Measurements from ENCODE around the gene NKAIN2.
"Not testable (repeated sequence)": the region's sequence is repeated elsewhere in the genome, so short reads cannot be mapped to it uniquely, and the experiment has no call there.

The NKAIN2 gene

GRCh38 chr6:124400261-124400999, 596.8 kb downstream of the NKAIN2 start:
- in situ Hi-C loops (cut with MboI; ENCODE audit: low sequenced_read_pairs): no loop called here

- in situ Hi-C loops (cut with MboI; ENCODE audit: low sequenced_read_pairs): not testable (repeated sequence)
Observed at GRCh38 chr6:124410425-124410824, 606.8 kb downstream of the NKAIN2 start.

- in situ Hi-C loops (cut with MboI; ENCODE audit: low sequenced_read_pairs): not testable (repeated sequence)
Observed at GRCh38 chr6:124412657-124413056, 609.0 kb downstream of the NKAIN2 start.

- in situ Hi-C loops (cut with MboI; ENCODE audit: low sequenced_read_pairs): no loop called here
Observed at GRCh38 chr6:124420116-124420840, 616.6 kb downstream of the NKAIN2 start.

GRCh38 chr6:124423621-124424020, 620.0 kb downstream of the NKAIN2 start:
- in situ Hi-C loops (cut with MboI; ENCODE audit: low sequenced_read_pairs): no loop called here

GRCh38 chr6:124430740-124431318, 627.2 kb downstream of the NKAIN2 start:
- in situ Hi-C loops (cut with MboI; ENCODE audit: low sequenced_read_pairs): no loop called here

GRCh38 chr6:124432620-124433019, 629.0 kb downstream of the NKAIN2 start:
- in situ Hi-C loops (cut with MboI; ENCODE audit: low sequenced_read_pairs): no loop called here

- in situ Hi-C loops (cut with MboI; ENCODE audit: low sequenced_read_pairs): no loop called here
Observed at GRCh38 chr6:124433387-124434160, 629.9 kb downstream of the NKAIN2 start.

- in situ Hi-C loops (cut with MboI; ENCODE audit: low sequenced_read_pairs): no loop called here
Observed at GRCh38 chr6:124434421-124434820, 630.8 kb downstream of the NKAIN2 start.

GRCh38 chr6:124436803-124437202, 633.1 kb downstream of the NKAIN2 start:
- in situ Hi-C loops (cut with MboI; ENCODE audit: low sequenced_read_pairs): no loop called here

GRCh38 chr6:124438546-124439065, 634.9 kb downstream of the NKAIN2 start:
- in situ Hi-C loops (cut with MboI; ENCODE audit: low sequenced_read_pairs): no loop called here

- in situ Hi-C loops (cut with MboI; ENCODE audit: low sequenced_read_pairs): no loop called here
Observed at GRCh38 chr6:124441450-124441849, 637.8 kb downstream of the NKAIN2 start.

GRCh38 chr6:124443541-124443940, 639.9 kb downstream of the NKAIN2 start:
- in situ Hi-C loops (cut with MboI; ENCODE audit: low sequenced_read_pairs): no loop called here

GRCh38 chr6:124445581-124445980, 641.9 kb downstream of the NKAIN2 start:
- in situ Hi-C loops (cut with MboI; ENCODE audit: low sequenced_read_pairs): no loop called here

- in situ Hi-C loops (cut with MboI; ENCODE audit: low sequenced_read_pairs): no loop called here
Observed at GRCh38 chr6:124446961-124447360, 643.3 kb downstream of the NKAIN2 start.

- in situ Hi-C loops (cut with MboI; ENCODE audit: low sequenced_read_pairs): no loop called here
Observed at GRCh38 chr6:124459268-124459667, 655.6 kb downstream of the NKAIN2 start.

GRCh38 chr6:124462750-124463149, 659.1 kb downstream of the NKAIN2 start:
- in situ Hi-C loops (cut with MboI; ENCODE audit: low sequenced_read_pairs): no loop called here

- in situ Hi-C loops (cut with MboI; ENCODE audit: low sequenced_read_pairs): no loop called here
Observed at GRCh38 chr6:124463271-124463670, 659.6 kb downstream of the NKAIN2 start.

- in situ Hi-C loops (cut with MboI; ENCODE audit: low sequenced_read_pairs): not testable (repeated sequence)
Observed at GRCh38 chr6:124464600-124464999, 660.9 kb downstream of the NKAIN2 start.

- in situ Hi-C loops (cut with MboI; ENCODE audit: low sequenced_read_pairs): no loop called here
Observed at GRCh38 chr6:124466949-124467348, 663.3 kb downstream of the NKAIN2 start.

- in situ Hi-C loops (cut with MboI; ENCODE audit: low sequenced_read_pairs): no loop called here
Observed at GRCh38 chr6:124467366-124467765, 663.7 kb downstream of the NKAIN2 start.
